ENCODE results near the gene PHC2.

PHC2 gene

GRCh38 chr1:33454646-33455282 is 23.9 kb upstream of the PHC2 start:
- no peak for DNase-seq

GRCh38 chr1:33446590-33446989 is 15.7 kb upstream of the PHC2 start:
- no peak for DNase-seq

GRCh38 chr1:33445108-33445507 is 14.2 kb upstream of the PHC2 start:
- DNase-seq, result no peak

- no peak for DNase-seq
Observed at GRCh38 chr1:33443705-33444180, 12.8 kb upstream of the PHC2 start.

- DNase-seq, result no peak
Observed at GRCh38 chr1:33443080-33443704, 12.3 kb upstream of the PHC2 start.

- DNase-seq, result no peak
Observed at GRCh38 chr1:33442141-33442540, 11.2 kb upstream of the PHC2 start.

- no peak for DNase-seq
Observed at GRCh38 chr1:33441088-33441745, 10.3 kb upstream of the PHC2 start.

- no peak for DNase-seq
Observed at GRCh38 chr1:33439662-33440061, 8.8 kb upstream of the PHC2 start.

GRCh38 chr1:33438364-33439160 is 7.7 kb upstream of the PHC2 start:
- DNase-seq, result no peak

GRCh38 chr1:33436557-33437285 is 5.8 kb upstream of the PHC2 start:
- DNase-seq, result no peak

GRCh38 chr1:33435096-33435820 is 4.4 kb upstream of the PHC2 start:
- no peak for DNase-seq

GRCh38 chr1:33434363-33434750 is 3.5 kb upstream of the PHC2 start:
- no peak for DNase-seq

- DNase-seq, result peak; percentile 15 to 74
Observed at GRCh38 chr1:33433509-33434362, 2.8 kb upstream of the PHC2 start.

GRCh38 chr1:33429856-33430691 is 821 bp downstream of the PHC2 start:
- DNase-seq, result no peak

GRCh38 chr1:33429332-33429731 is 1.6 kb downstream of the PHC2 start:
- DNase-seq, result no peak

- DNase-seq, result no peak
Observed at GRCh38 chr1:33428661-33429060, 2.2 kb downstream of the PHC2 start.

GRCh38 chr1:33426916-33427315 is 4.0 kb downstream of the PHC2 start:
- DNase-seq, result no peak

GRCh38 chr1:33425900-33426299 is 5.0 kb downstream of the PHC2 start:
- DNase-seq, result no peak

GRCh38 chr1:33424610-33425009 is 6.3 kb downstream of the PHC2 start:
- no peak for DNase-seq

GRCh38 chr1:33424205-33424604 is 6.7 kb downstream of the PHC2 start:
- DNase-seq, result no peak
